Endothelial cell of umbilical vein (primary cell): ENCODE results near the gene MPV17. TPM values are rescaled to one million over a fixed set of nuclear protein-coding genes. Genes with fewer than 3 reads are reported as not detected.
"Not testable (repeated sequence)": the region's sequence is repeated elsewhere in the genome, so short reads cannot be mapped to it uniquely, and the experiment has no call there.

Experiments
- BruUV-seq: library from RNA; stranded (reverse); fragments of 400-500 nt; replicated peaks from 2 replicates; lab custom pipeline; 2021; lab: Mats Ljungman, UMichigan
- CTCF ChIA-PET: fragments of 300-600, 350-600 bp; sonication (Branson Sonifier 250); formaldehyde crosslinking; loops from one replicate; lab custom pipeline; 2021; ENCODE audit warnings: antibody characterized with exemption, inconsistent platforms; lab: Charles Lee
- POLR2A ChIA-PET: fragments of 300-600, 350-600 bp; sonication (Branson Sonifier 250); formaldehyde crosslinking; loops from one replicate; lab custom pipeline; 2021; ENCODE audit warnings: antibody characterized with exemption, inconsistent platforms; lab: Charles Lee
- DNase-seq: peaks from one replicate; pipeline ENCODE4 v3.0.0-alpha.2; 2011; ENCODE audit warnings: low read depth, low spot score
- FAIRE-seq: peaks from 2 replicates; lab custom pipeline; 2011; peaks lifted over from hg19 to GRCh38; lab: Jason Lieb, UNC
- H2AFZ ChIP-seq: 2 replicates; pipeline ENCODE4 v1.6.0; 2012; ENCODE audit warnings: low read depth, low read length, control low read depth, inconsistent platforms
- H3K27ac ChIP-seq: 2 replicates; pipeline ENCODE4 v1.5.1; 2011; ENCODE audit warnings: low read depth, mild to moderate bottlenecking, control low read depth, low read length, moderate library complexity; ENCODE audit not compliant: insufficient read depth
- H3K27me3 ChIP-seq, 2 experiments: 2 replicates each; pipeline versions ENCODE4 v1.6.0 to v1.6.1; 2011; ENCODE audit warnings: low read length in 2 of 2, mixed read lengths in 1 of 2; ENCODE audit not compliant: control insufficient read depth in 2 of 2, insufficient read depth in 2 of 2
- H3K36me3 ChIP-seq, 2 experiments: 2 replicates in 1 of 2; 3 replicates in 1 of 2; pipeline ENCODE4 v1.5.1; 2011; ENCODE audit warnings: low read length in 2 of 2, mild to moderate bottlenecking in 1 of 2, moderate library complexity in 1 of 2; ENCODE audit not compliant: control insufficient read depth in 2 of 2, insufficient read depth in 2 of 2; ENCODE audit errors: extremely low read depth in 1 of 2
- H3K4me1 ChIP-seq: 3 replicates; pipeline ENCODE4 v1.5.1; 2011; ENCODE audit warnings: mild to moderate bottlenecking, low read length; ENCODE audit not compliant: control insufficient read depth, insufficient read depth; ENCODE audit errors: extremely low read depth
- H3K4me2 ChIP-seq: 2 replicates; pipeline ENCODE4 v1.6.1; 2011; ENCODE audit warnings: low read length, control low read depth, mixed read lengths; ENCODE audit not compliant: insufficient read depth
- H3K4me3 ChIP-seq, 3 experiments: fragments of 200-600 bp in 1 of 3; sonication (generic), shearing (Covaris generic) in 1 of 3; replicated peaks in 1 of 3; 2 replicates each; pipeline ENCODE4 v1.5.1; 2011 to 2016; ENCODE audit warnings: control low read depth in 3 of 3, low read length in 3 of 3, mild to moderate bottlenecking in 2 of 3, inconsistent platforms in 1 of 3, low read depth in 1 of 3, moderate library complexity in 1 of 3; ENCODE audit not compliant: insufficient read depth in 1 of 3
- H3K79me2 ChIP-seq: 2 replicates; pipeline ENCODE4 v1.6.0; 2012; ENCODE audit warnings: low read length, inconsistent platforms; ENCODE audit not compliant: control insufficient read depth, insufficient read depth
- H3K9ac ChIP-seq: replicated peaks from 2 replicates; pipeline ENCODE3; 2011; ENCODE audit warnings: low read length, control low read depth; ENCODE audit not compliant: insufficient read depth; ENCODE audit errors: extremely low read depth
- H3K9me1 ChIP-seq: replicated peaks from 3 replicates; pipeline ENCODE4 v1.6.0; 2011; ENCODE audit warnings: mild to moderate bottlenecking, low read length; ENCODE audit not compliant: control insufficient read depth, insufficient read depth; ENCODE audit errors: extremely low read depth
- H3K9me3 ChIP-seq: replicated peaks from 2 replicates; pipeline ENCODE4 v1.5.1; 2012; ENCODE audit warnings: low read length, inconsistent platforms; ENCODE audit not compliant: control insufficient read depth, insufficient read depth
- H4K20me1 ChIP-seq: replicated peaks from 2 replicates; pipeline ENCODE3; 2011; ENCODE audit warnings: mild to moderate bottlenecking, low read length; ENCODE audit not compliant: control insufficient read depth, insufficient read depth; ENCODE audit errors: extremely low read depth
- CTCF ChIP-seq, 2 donors: IDR thresholded peaks; 1 replicate in 1 of 2; 2 replicates in 1 of 2; pipeline ENCODE4 v1.5.1; 2011; ENCODE audit warnings: low read length in 2 of 2, mild to moderate bottlenecking in 2 of 2, moderate library complexity in 2 of 2, control low read depth in 1 of 2, inconsistent platforms in 1 of 2, low read depth in 1 of 2; ENCODE audit not compliant: insufficient read depth in 1 of 2; ENCODE audit errors: extremely low read depth in 1 of 2
- POLR2AphosphoS5 ChIP-seq: IDR thresholded peaks from 2 replicates; pipeline ENCODE4 v1.6.1; 2012; ENCODE audit warnings: low read depth, mild to moderate bottlenecking, control low read depth, low read length, moderate library complexity; ENCODE audit not compliant: insufficient read depth
- dilution Hi-C: fragments of 300-500 bp; cut with MboI; formaldehyde crosslinking; loops from one replicate; pipeline ENCODE4 v1.15.0; 2019; ENCODE audit warnings: low sequenced_read_pairs; ENCODE audit not compliant: extremely low pct_ligation_motif_present
- intact Hi-C: fragments of 100-400 bp; cut with micrococcal nuclease; formaldehyde crosslinking; loops from one replicate; pipeline ENCODE4 v1.10.0; 2022
- polyA plus RNA-seq, 4 experiments: library from polyadenylated mRNA; depleted of rRNA in 3 of 4; stranded (reverse) in 3 of 4; unstranded in 1 of 4; fragments of >200 nt; gene quantifications; 2 replicates each; pipeline versions ENCODE4 v1.2.1 to v1.2.3, GENCODE V29; 2011 to 2012; ENCODE audit warnings: missing spikeins in 1 of 4
- total RNA-seq: library from RNA; stranded (reverse); gene quantifications from 2 replicates; pipeline ENCODE4 v1.2.3, GENCODE V29; 2021

Gene MPV17
- total and polyA plus RNA-seq, 2 donors (not counting 3 experiments of a cell fraction or from before 2014, with no cell fraction given), result 74.7 to 267 TPM

- TSS peak; percentile 52 for BruUV-seq
- ChIA-PET CTCF (interaction anchor here (0.7 to 6.7 kb wide), 41 partner anchors 8 to 342 kb away, joined by 3 to 115 read pairs (median 5); partner anchors contain the start of genes ATRAID, CGREF1, KHK and MPV17), POLR2A (interaction anchor here (0.6 to 1.5 kb wide), 2 partner anchors 10 to 91 kb away, joined by 3 to 6 read pairs; partner anchors contain the start of genes ATRAID and SLC5A6)
- Histone ChIP-seq H3K36me3 (no peaks in the 10 kb centered on the region), H3K4me2 (no peak overlapping the region), H3K9me3 (no peaks in the 10 kb centered on the region), H3K27me3 (peaks cover 23 to 36% of the 10 kb centered on the region in 2 experiments), H3K79me2 (no peaks in the 10 kb centered on the region), H3K9me1 (no peaks in the 10 kb centered on the region), H4K20me1 (no peaks in the 10 kb centered on the region), H3K4me3 (no peak overlapping the region), H3K4me1 (peaks cover 8% of the 10 kb centered on the region), H2AFZ (peak overlapping the region; percentile 54), H3K27ac (no peak overlapping the region), H3K9ac (no peak overlapping the region)
- DNase-seq (peak; percentile 69), FAIRE-seq (peak; percentile 90)
- dilution Hi-C loops, result no loop called here
- TF ChIP-seq POLR2AphosphoS5, result no peak
- peak; percentile 66 for TF ChIP-seq CTCF (IDR thresholded peaks at IDR 0.05; ENCODE audit: extremely low read depth in 1 of 2, insufficient read depth in 1 of 2, low read depth in 1 of 2, low read length in 2 of 2)
- intact Hi-C loops, result loop anchor here (1.0 kb wide), 6 partner anchors 23 to 217 kb away; partner anchors contain the start of genes ATRAID, KHK and SLC5A6
Observed at GRCh38 chr2:27303093-27304025, 19.5 kb downstream of the MPV17 start.

DNA sequence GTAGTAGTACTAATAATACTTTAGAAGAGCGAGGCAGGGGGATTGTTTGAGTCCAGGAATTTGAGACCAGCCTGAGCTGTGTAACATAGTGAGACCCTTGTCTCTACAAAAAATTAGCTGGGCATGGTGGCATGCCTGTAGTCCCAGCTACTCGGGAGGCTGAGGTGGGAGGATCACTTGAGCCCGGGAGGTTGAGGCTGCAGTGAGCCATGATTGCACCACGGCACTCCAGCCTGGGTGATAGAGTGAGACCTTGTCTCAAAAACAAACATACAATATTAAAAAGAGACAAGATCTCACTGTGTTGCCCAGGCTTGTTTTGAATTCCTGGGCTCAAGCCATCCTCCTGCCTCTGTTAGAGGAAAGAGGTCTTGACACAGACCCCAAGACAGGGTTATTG is 22.3 kb downstream of the MPV17 start:
- CTCF ChIA-PET, result interaction anchor here (6.7 kb wide), 1 partner anchor 20 kb away, joined by 115 read pairs; the partner anchor contains the start of gene TRIM54
- H3K9me3 ChIP-seq, H3K27me3 ChIP-seq: not testable (repeated sequence)

More for the DNA sequence above, 22.3 kb downstream of the MPV17 start:
- H2AFZ ChIP-seq, POLR2A ChIA-PET, H3K4me3 ChIP-seq, H3K79me2 ChIP-seq, H3K9ac ChIP-seq, dilution Hi-C loops, H3K4me1 ChIP-seq, BruUV-seq, H3K9me1 ChIP-seq, H4K20me1 ChIP-seq, intact Hi-C loops, H3K4me2 ChIP-seq, FAIRE-seq, DNase-seq, H3K27ac ChIP-seq, H3K36me3 ChIP-seq: not testable (repeated sequence)
